Trophoblast cell (in vitro differentiated cells and primary cell): ENCODE data around the gene AIM2.

ENCODE experiments used
- DNase-seq, 2 donors: peaks; one replicate each; pipeline ENCODE4 v3.0.0-alpha.2; 2016
- H2AFZ ChIP-seq: 2 replicates; pipeline ENCODE4 v1.6.1; 2013; ENCODE audit warnings: low read length, moderate library complexity, mild to moderate bottlenecking; ENCODE audit not compliant: insufficient read depth, poor library complexity
- H2AK5ac ChIP-seq: 2 replicates; pipeline ENCODE4 v1.6.1; 2013; ENCODE audit warnings: mild to moderate bottlenecking, low read length
- H2BK120ac ChIP-seq: 2 replicates; pipeline ENCODE4 v1.6.1; 2013; ENCODE audit warnings: low read length, mild to moderate bottlenecking, moderate library complexity; ENCODE audit not compliant: insufficient read depth, poor library complexity
- H2BK12ac ChIP-seq: 2 replicates; pipeline ENCODE4 v1.6.1; 2013; ENCODE audit warnings: mild to moderate bottlenecking, low read length, moderate library complexity
- H2BK5ac ChIP-seq: 2 replicates; pipeline ENCODE4 v1.6.1; 2013; ENCODE audit warnings: low read length, low read depth, moderate library complexity, mild to moderate bottlenecking; ENCODE audit not compliant: poor library complexity
- H3K14ac ChIP-seq: 2 replicates; pipeline ENCODE4 v1.6.1; 2013; ENCODE audit warnings: mild to moderate bottlenecking, low read length
- H3K18ac ChIP-seq: 2 replicates; pipeline ENCODE4 v1.6.1; 2013; ENCODE audit warnings: mild to moderate bottlenecking, low read length
- H3K23ac ChIP-seq: 2 replicates; pipeline ENCODE4 v1.6.1; 2013; ENCODE audit warnings: low read length
- H3K27ac ChIP-seq: 2 replicates; pipeline ENCODE4 v1.5.1; 2013; ENCODE audit warnings: low read depth, mild to moderate bottlenecking, inconsistent platforms, low read length, moderate library complexity
- H3K27me3 ChIP-seq: 2 replicates; pipeline ENCODE4 v1.6.1; 2013; ENCODE audit warnings: inconsistent platforms, mild to moderate bottlenecking, low read length, moderate library complexity; ENCODE audit not compliant: insufficient read depth
- H3K36me3 ChIP-seq, 2 experiments: 1 replicate in 1 of 2; 2 replicates in 1 of 2; pipeline ENCODE4 v1.6.1; 2013; ENCODE audit warnings: low read length in 2 of 2, mild to moderate bottlenecking in 2 of 2, moderate library complexity in 1 of 2; ENCODE audit not compliant: insufficient read depth in 2 of 2, control insufficient read depth in 1 of 2
- H3K4ac ChIP-seq: 2 replicates; pipeline ENCODE4 v1.6.1; 2013; ENCODE audit warnings: low read depth, mild to moderate bottlenecking, low read length, moderate library complexity
- H3K4me1 ChIP-seq, 2 experiments: 1 replicate in 1 of 2; 2 replicates in 1 of 2; pipeline ENCODE4 v1.6.1; 2013; ENCODE audit warnings: low read length in 2 of 2, mild to moderate bottlenecking in 2 of 2, moderate library complexity in 1 of 2; ENCODE audit not compliant: insufficient read depth in 2 of 2, control insufficient read depth in 1 of 2
- H3K4me2 ChIP-seq: 2 replicates; pipeline ENCODE4 v1.6.1; 2013; ENCODE audit warnings: inconsistent platforms, mild to moderate bottlenecking, low read length, moderate library complexity
- H3K4me3 ChIP-seq: 2 replicates; pipeline ENCODE4 v1.5.1; 2013; ENCODE audit warnings: mild to moderate bottlenecking, low read depth, low read length, inconsistent platforms
- H3K79me1 ChIP-seq: one replicate; pipeline ENCODE4 v1.6.1; 2013; ENCODE audit warnings: low read length
- H3K79me2 ChIP-seq: 2 replicates; pipeline ENCODE4 v1.6.1; 2013; ENCODE audit warnings: low read length, mild to moderate bottlenecking; ENCODE audit not compliant: control insufficient read depth, insufficient read depth, poor library complexity
- H3K9ac ChIP-seq: 2 replicates; pipeline ENCODE4 v1.6.1; 2013; ENCODE audit warnings: mild to moderate bottlenecking, low read length
- H3K9me3 ChIP-seq: 2 replicates; pipeline ENCODE4 v1.6.1; 2013; ENCODE audit warnings: low read depth, mild to moderate bottlenecking, control low read depth, inconsistent platforms, low read length; ENCODE audit not compliant: insufficient read depth
- H4K12ac ChIP-seq: 2 replicates; pipeline ENCODE4 v1.6.1; 2013; ENCODE audit warnings: low read depth, mild to moderate bottlenecking, low read length, moderate library complexity
- H4K8ac ChIP-seq: 2 replicates; pipeline ENCODE4 v1.6.1; 2013; ENCODE audit warnings: low read depth, mild to moderate bottlenecking, low read length, moderate library complexity
- H4K91ac ChIP-seq: one replicate; pipeline ENCODE4 v1.6.1; 2013; ENCODE audit warnings: low read depth, mild to moderate bottlenecking, low read length, moderate library complexity
- WGBS: extraction: QIAGEN DNeasy Blood & Tissue Kit; methylation state at CpG from one replicate; pipeline ENCODE4 v1.1.7; 2013; ENCODE audit warnings: missing lambda C conversion rate; ENCODE audit not compliant: insufficient read length, insufficient coverage; ENCODE audit errors: extremely low coverage; 5-methylcytosine and 5-hydroxymethylcytosine counted together

AIM2 gene

GRCh38 chr1:159098596-159098995 is 22.0 kb upstream of the AIM2 start:
- no peaks in the 10 kb centered on the region for H3K36me3 ChIP-seq
- no peak overlapping the region for H3K23ac ChIP-seq
- H3K9me3 ChIP-seq: no peaks in the 10 kb centered on the region
- H3K4me2 ChIP-seq: no peak overlapping the region
- no peak overlapping the region for H2AK5ac ChIP-seq
- no peak overlapping the region for H2AFZ ChIP-seq
- no peaks in the 10 kb centered on the region for H3K79me2 ChIP-seq
- no peak for DNase-seq
- H3K4me1 ChIP-seq: no peaks in the 10 kb centered on the region
- H3K9ac ChIP-seq: no peak overlapping the region
- no peak overlapping the region for H3K14ac ChIP-seq
- no peaks in the 10 kb centered on the region for H3K27me3 ChIP-seq
- no peaks in the 10 kb centered on the region for H3K79me1 ChIP-seq
- no peak overlapping the region for H2BK5ac ChIP-seq
- H2BK120ac ChIP-seq: no peak overlapping the region
- no peak overlapping the region for H3K27ac ChIP-seq
- no peak overlapping the region for H2BK12ac ChIP-seq
- H3K4ac ChIP-seq: no peak overlapping the region
- no peak overlapping the region for H3K18ac ChIP-seq
- H3K4me3 ChIP-seq: no peak overlapping the region
- H4K8ac ChIP-seq: no peak overlapping the region
- no peak overlapping the region for H4K12ac ChIP-seq
- H4K91ac ChIP-seq: no peak overlapping the region
- no CpG with 5 or more reads among the region's 3 CpGs for WGBS

- peak in 1 of 2 donors; percentile 38 for DNase-seq
- Histone ChIP-seq H3K9me3 (no peaks in the 10 kb centered on the region), H3K4me2 (no peak overlapping the region), H2AK5ac (no peak overlapping the region), H3K4me1 (no peaks in the 10 kb centered on the region), H3K23ac (no peak overlapping the region), H4K8ac (no peak overlapping the region), H3K14ac (no peak overlapping the region), H4K12ac (no peak overlapping the region), H2BK5ac (no peak overlapping the region), H3K36me3 (no peaks in the 10 kb centered on the region), H3K27me3 (no peaks in the 10 kb centered on the region), H4K91ac (no peak overlapping the region), H2AFZ (no peak overlapping the region), H2BK12ac (no peak overlapping the region), H3K9ac (peak overlapping the region; percentile 55), H2BK120ac (no peak overlapping the region), H3K4me3 (no peak overlapping the region), H3K18ac (no peak overlapping the region), H3K79me2 (no peaks in the 10 kb centered on the region), H3K4ac (no peak overlapping the region), H3K79me1 (no peaks in the 10 kb centered on the region), H3K27ac (no peak overlapping the region)
- WGBS: no CpG with 5 or more reads among the region's 3 CpGs
Measured at GRCh38 chr1:159092036-159092760, 15.6 kb upstream of the AIM2 start.

GRCh38 chr1:159091607-159092031 is 15.1 kb upstream of the AIM2 start:
- Histone ChIP-seq H2BK5ac (no peak overlapping the region), H3K27ac (no peak overlapping the region), H2AFZ (no peak overlapping the region), H3K18ac (no peak overlapping the region), H3K23ac (no peak overlapping the region), H3K4me2 (no peak overlapping the region), H3K4ac (no peak overlapping the region), H2BK120ac (no peak overlapping the region), H3K4me1 (no peaks in the 10 kb centered on the region), H3K27me3 (no peaks in the 10 kb centered on the region), H3K79me1 (no peaks in the 10 kb centered on the region), H2BK12ac (no peak overlapping the region), H4K91ac (no peak overlapping the region), H4K8ac (no peak overlapping the region), H3K9me3 (no peaks in the 10 kb centered on the region), H3K9ac (no peak overlapping the region), H2AK5ac (no peak overlapping the region), H3K79me2 (no peaks in the 10 kb centered on the region), H3K36me3 (no peaks in the 10 kb centered on the region), H4K12ac (no peak overlapping the region), H3K14ac (no peak overlapping the region), H3K4me3 (no peak overlapping the region)
- WGBS: no CpG with 5 or more reads among the region's 1 CpG
- DNase-seq: no peak

- H2AFZ ChIP-seq: no peak overlapping the region
- H3K79me2 ChIP-seq: no peaks in the 10 kb centered on the region
- no peak overlapping the region for H2BK120ac ChIP-seq
- no peak overlapping the region for H2AK5ac ChIP-seq
- no peak overlapping the region for H3K4me3 ChIP-seq
- no peak for DNase-seq
- WGBS: no CpG with 5 or more reads among the region's 2 CpGs
- no peak overlapping the region for H4K8ac ChIP-seq
- no peak overlapping the region for H3K14ac ChIP-seq
- no peaks in the 10 kb centered on the region for H3K79me1 ChIP-seq
- no peaks in the 10 kb centered on the region for H3K4me1 ChIP-seq
- H3K9me3 ChIP-seq: no peaks in the 10 kb centered on the region
- H2BK12ac ChIP-seq: no peak overlapping the region
- no peak overlapping the region for H4K91ac ChIP-seq
- no peaks in the 10 kb centered on the region for H3K36me3 ChIP-seq
- H2BK5ac ChIP-seq: no peak overlapping the region
- no peak overlapping the region for H3K18ac ChIP-seq
- no peak overlapping the region for H3K23ac ChIP-seq
- H3K9ac ChIP-seq: no peak overlapping the region
- no peak overlapping the region for H3K27ac ChIP-seq
- H3K4ac ChIP-seq: no peak overlapping the region
- no peak overlapping the region for H3K4me2 ChIP-seq
- no peak overlapping the region for H4K12ac ChIP-seq
- H3K27me3 ChIP-seq: no peaks in the 10 kb centered on the region
Measured at GRCh38 chr1:159091180-159091560, 14.6 kb upstream of the AIM2 start.
